Calu3 (cell line): ENCODE results near the gene AP1S2. TPM values are rescaled to one million over a fixed set of nuclear protein-coding genes. Genes with fewer than 3 reads are reported as not detected.

Source experiments
- BruUV-seq: library from RNA; stranded (reverse); fragments of 400-500 nt; replicated peaks from 2 replicates; lab custom pipeline; 2021; lab: Mats Ljungman, UMichigan
- CTCF ChIA-PET: fragments of 300-600 bp; sonication (Branson Sonifier 250); formaldehyde crosslinking; loops from one replicate; lab custom pipeline; 2022; ENCODE audit warnings: antibody characterized with exemption; lab: Charles Lee
- DNase-seq: peaks from one replicate; pipeline ENCODE4 v3.0.0; 2022
- H3K27ac Mint-ChIP-seq: one replicate; pipeline ENCODE4 v1.8.0; 2022; ENCODE audit warnings: mixed read lengths; ENCODE audit not compliant: unreplicated experiment
- H3K27me3 Mint-ChIP-seq: one replicate; pipeline ENCODE4 v1.8.0; 2022; ENCODE audit warnings: mixed read lengths; ENCODE audit not compliant: unreplicated experiment
- H3K36me3 Mint-ChIP-seq: one replicate; pipeline ENCODE4 v1.8.0; 2022; ENCODE audit warnings: mild to moderate bottlenecking, moderate library complexity, mixed read lengths; ENCODE audit not compliant: insufficient read depth, unreplicated experiment
- H3K4me1 Mint-ChIP-seq: one replicate; pipeline ENCODE4 v1.8.0; 2022; ENCODE audit warnings: mild to moderate bottlenecking, low read depth, mixed read lengths; ENCODE audit not compliant: unreplicated experiment
- H3K4me3 Mint-ChIP-seq: one replicate; pipeline ENCODE4 v1.8.0; 2022; ENCODE audit warnings: mild to moderate bottlenecking, low read depth, moderate library complexity, mixed read lengths; ENCODE audit not compliant: unreplicated experiment
- H3K9me3 Mint-ChIP-seq: one replicate; pipeline ENCODE4 v1.8.0; 2022; ENCODE audit warnings: low read depth, mixed read lengths; ENCODE audit not compliant: unreplicated experiment
- intact Hi-C: fragments of 100-400 bp; cut with micrococcal nuclease; formaldehyde crosslinking; loops from one replicate; pipeline ENCODE4 v1.10.0; 2022; ENCODE audit not compliant: unreplicated experiment
- total RNA-seq: library from RNA; stranded (reverse); gene quantifications from 2 replicates; pipeline ENCODE4 v1.2.3, GENCODE V29; 2022
- TF ChIP-seq, protein P1 (sequence below): fragments of 200-600 bp; IDR thresholded peaks from one replicate; pipeline ENCODE4 v1.8.0; 2022; ENCODE audit warnings: antibody characterized with exemption; ENCODE audit not compliant: unreplicated experiment

The AP1S2 gene
- total RNA-seq, 1 experiment from 2014 or later = 57.5 TPM

DNA sequence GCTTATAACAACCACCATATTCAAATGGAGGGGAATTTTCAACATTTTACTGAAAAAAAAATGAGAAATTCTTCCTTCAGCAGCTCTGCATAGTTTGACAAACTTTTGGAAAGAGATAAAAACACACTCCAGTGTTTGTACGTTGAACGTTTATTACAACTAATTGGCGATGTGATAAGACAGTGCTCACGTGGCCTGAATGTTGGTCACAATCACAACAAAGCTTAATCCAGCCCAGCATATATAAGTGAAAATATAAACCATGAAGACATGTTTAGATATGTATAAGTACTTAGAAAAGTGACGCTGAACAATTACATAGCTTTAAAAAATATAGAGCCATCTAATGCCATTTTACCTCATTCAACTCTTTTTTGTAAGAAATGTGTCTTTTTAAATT is 28.7 kb downstream of the AP1S2 start:
- CTCF ChIA-PET = no interaction called here
- no peak for DNase-seq
- Mint-ChIP-seq H3K4me3 (no peak overlapping the region), H3K4me1 (no peaks in the 10 kb centered on the region), H3K9me3 (no peaks in the 10 kb centered on the region), H3K27ac (no peak overlapping the region), H3K36me3 (peaks cover 17% of the 10 kb centered on the region), H3K27me3 (no peaks in the 10 kb centered on the region)
- intact Hi-C loops = no loop called here
- BruUV-seq = no TSS peak
- TF ChIP-seq, protein P1, sequence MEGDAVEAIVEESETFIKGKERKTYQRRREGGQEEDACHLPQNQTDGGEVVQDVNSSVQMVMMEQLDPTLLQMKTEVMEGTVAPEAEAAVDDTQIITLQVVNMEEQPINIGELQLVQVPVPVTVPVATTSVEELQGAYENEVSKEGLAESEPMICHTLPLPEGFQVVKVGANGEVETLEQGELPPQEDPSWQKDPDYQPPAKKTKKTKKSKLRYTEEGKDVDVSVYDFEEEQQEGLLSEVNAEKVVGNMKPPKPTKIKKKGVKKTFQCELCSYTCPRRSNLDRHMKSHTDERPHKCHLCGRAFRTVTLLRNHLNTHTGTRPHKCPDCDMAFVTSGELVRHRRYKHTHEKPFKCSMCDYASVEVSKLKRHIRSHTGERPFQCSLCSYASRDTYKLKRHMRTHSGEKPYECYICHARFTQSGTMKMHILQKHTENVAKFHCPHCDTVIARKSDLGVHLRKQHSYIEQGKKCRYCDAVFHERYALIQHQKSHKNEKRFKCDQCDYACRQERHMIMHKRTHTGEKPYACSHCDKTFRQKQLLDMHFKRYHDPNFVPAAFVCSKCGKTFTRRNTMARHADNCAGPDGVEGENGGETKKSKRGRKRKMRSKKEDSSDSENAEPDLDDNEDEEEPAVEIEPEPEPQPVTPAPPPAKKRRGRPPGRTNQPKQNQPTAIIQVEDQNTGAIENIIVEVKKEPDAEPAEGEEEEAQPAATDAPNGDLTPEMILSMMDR = no peak

DNA sequence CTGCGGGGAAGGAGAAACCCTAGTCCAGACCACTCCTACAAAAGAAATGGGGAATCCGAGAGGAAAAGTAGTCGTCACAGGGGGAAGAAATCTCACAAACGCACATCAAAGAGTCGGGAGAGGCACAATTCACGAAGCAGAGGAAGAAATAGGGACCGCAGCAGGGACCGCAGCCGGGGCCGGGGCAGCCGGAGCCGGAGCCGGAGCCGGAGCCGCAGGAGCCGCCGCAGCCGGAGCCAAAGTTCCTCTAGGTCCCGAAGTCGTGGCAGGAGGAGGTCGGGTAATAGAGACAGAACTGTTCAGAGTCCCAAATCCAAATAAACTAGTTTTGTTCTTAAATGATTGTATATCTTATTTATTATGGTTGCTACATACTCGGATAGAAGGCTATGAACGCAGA is 31.7 kb downstream of the AP1S2 start:
- CTCF ChIA-PET = no interaction called here
- Mint-ChIP-seq H3K27ac (peak overlapping the region; percentile 23), H3K36me3 (peaks cover 12% of the 10 kb centered on the region), H3K4me1 (no peaks in the 10 kb centered on the region), H3K4me3 (no peak overlapping the region), H3K9me3 (no peaks in the 10 kb centered on the region), H3K27me3 (no peaks in the 10 kb centered on the region)
- intact Hi-C loops = no loop called here
- no peak for DNase-seq
- TF ChIP-seq, protein P1 = no peak
- TSS peak; percentile 81 for BruUV-seq

DNA sequence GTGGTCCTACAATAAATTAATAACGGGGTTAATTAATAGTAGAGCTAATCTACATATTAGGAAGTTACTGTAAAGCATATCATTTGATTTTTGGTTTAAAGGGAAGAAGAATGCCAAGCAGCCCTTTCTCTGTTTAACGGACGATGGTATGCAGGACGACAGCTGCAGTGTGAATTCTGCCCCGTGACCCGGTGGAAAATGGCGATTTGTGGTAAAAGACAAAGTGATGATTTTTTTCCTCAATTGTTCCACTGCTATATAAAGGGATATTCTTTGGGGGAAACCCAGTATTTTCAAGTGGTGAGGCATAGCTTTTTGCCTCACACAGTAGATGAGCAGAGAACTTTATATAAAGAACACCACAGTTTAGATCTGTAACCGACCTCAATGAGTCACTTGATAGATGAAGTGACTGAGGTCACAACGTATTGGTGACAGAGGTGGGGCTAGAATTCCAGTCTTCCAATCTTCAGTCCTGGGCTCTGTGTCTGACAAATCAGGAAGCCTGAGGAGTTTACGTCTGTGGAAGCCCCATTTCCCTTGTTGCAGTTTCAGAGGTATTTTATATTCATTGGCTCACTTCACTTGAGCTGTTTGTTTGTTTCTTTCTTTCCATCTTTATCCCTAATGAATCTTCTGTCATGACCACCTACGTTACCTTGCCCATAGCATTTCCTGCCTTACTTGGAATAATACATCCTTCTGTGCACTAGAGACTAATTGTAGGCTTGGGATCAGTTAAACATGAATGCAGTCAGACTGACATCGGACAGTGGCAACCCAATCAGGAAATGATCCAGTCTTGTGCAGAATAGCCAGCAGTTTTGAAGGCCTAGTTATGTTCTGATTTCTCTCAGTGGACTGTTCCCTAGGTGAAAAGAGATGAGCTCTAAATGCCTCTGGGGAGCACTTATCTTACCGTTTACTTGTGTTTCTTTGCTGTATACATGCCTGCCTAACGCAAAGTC is 34.2 kb downstream of the AP1S2 start:
- H3K36me3 Mint-ChIP-seq = peaks cover 12% of the 10 kb centered on the region
- H3K27ac Mint-ChIP-seq = no peak overlapping the region
- intact Hi-C loops = no loop called here
- H3K27me3 Mint-ChIP-seq = no peaks in the 10 kb centered on the region
- no peaks in the 10 kb centered on the region for H3K4me1 Mint-ChIP-seq
- no peaks in the 10 kb centered on the region for H3K9me3 Mint-ChIP-seq
- CTCF ChIA-PET = no interaction called here
- no peak overlapping the region for H3K4me3 Mint-ChIP-seq
- no peak for DNase-seq
- TF ChIP-seq, protein P1 = no peak
- BruUV-seq = no TSS peak

DNA sequence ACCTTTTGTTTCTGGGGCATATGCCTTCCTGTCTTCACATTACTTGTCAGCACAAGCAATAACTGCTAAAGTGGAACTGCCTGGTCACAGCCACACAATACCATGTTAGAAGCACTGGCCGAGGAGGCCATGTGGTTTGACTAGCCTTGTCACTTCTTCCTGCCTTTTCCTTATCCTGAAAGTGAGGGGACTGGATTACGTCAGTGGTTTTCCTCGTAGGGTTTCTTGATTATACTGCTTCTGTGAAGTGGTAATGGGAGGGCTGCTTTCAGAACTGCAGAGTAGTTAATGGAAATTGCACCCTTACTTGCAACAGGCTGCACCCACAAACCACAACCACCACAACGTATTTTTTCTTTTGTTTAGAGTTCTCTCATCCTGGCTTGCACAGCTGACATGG is 37.7 kb downstream of the AP1S2 start:
- BruUV-seq = no TSS peak
- no peak overlapping the region for H3K27ac Mint-ChIP-seq
- TF ChIP-seq, protein P1 = no peak
- no peak for DNase-seq
- H3K4me3 Mint-ChIP-seq = no peak overlapping the region
- H3K4me1 Mint-ChIP-seq = no peaks in the 10 kb centered on the region
- no peaks in the 10 kb centered on the region for H3K9me3 Mint-ChIP-seq
- CTCF ChIA-PET = interaction anchor here (1.0 kb wide), 1 partner anchor 28 kb away, joined by 3 read pairs; no protein-coding TSS in a partner anchor
- no peaks in the 10 kb centered on the region for H3K27me3 Mint-ChIP-seq
- intact Hi-C loops = loop anchor here (10.0 kb wide), 2 partner anchors 132 to 158 kb away; no protein-coding TSS in a partner anchor
- H3K36me3 Mint-ChIP-seq = peaks cover 7% of the 10 kb centered on the region
